ENCODE measurements around the gene RAB3C.
"Not testable (repeated sequence)": the region's sequence is repeated elsewhere in the genome, so short reads cannot be mapped to it uniquely, and the experiment has no call there.

The RAB3C gene

DNA sequence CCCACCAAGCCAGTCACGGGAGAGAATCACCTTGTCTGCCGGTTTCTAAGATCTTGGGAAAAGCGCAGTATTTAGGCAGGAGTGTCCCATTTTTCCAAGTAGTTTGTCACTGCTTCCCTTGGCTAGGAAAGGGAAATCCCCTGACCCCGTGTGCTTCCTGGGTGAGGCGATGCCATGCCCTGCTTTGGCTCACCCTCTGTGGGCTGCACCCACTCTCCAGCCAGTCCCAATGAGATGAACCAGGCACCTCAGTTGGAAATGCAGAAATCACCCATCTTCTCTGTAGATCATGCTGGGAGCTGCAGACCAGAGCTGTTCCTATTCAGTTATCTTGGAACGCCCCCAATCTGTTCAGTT lies 116.9 kb downstream of the RAB3C start:
- H3K4me3 ChIP-seq (ENCODE audit: low read depth, low read length) = no peak overlapping the region
- DNase-seq (ENCODE audit: low read depth) = no peak
- TF ChIP-seq, protein P1, sequence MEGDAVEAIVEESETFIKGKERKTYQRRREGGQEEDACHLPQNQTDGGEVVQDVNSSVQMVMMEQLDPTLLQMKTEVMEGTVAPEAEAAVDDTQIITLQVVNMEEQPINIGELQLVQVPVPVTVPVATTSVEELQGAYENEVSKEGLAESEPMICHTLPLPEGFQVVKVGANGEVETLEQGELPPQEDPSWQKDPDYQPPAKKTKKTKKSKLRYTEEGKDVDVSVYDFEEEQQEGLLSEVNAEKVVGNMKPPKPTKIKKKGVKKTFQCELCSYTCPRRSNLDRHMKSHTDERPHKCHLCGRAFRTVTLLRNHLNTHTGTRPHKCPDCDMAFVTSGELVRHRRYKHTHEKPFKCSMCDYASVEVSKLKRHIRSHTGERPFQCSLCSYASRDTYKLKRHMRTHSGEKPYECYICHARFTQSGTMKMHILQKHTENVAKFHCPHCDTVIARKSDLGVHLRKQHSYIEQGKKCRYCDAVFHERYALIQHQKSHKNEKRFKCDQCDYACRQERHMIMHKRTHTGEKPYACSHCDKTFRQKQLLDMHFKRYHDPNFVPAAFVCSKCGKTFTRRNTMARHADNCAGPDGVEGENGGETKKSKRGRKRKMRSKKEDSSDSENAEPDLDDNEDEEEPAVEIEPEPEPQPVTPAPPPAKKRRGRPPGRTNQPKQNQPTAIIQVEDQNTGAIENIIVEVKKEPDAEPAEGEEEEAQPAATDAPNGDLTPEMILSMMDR (conservative IDR thresholded peaks at IDR 0.05; ENCODE audit: low read depth, low read length) = no peak

GRCh38 chr5:58703925-58704555 lies 121.2 kb downstream of the RAB3C start:
- no peak overlapping the region for H3K4me3 ChIP-seq (ENCODE audit: low read depth, low read length)
- no peak for DNase-seq (ENCODE audit: low read depth)
- TF ChIP-seq, protein P1 (conservative IDR thresholded peaks at IDR 0.05; ENCODE audit: low read depth, low read length) = no peak

DNA sequence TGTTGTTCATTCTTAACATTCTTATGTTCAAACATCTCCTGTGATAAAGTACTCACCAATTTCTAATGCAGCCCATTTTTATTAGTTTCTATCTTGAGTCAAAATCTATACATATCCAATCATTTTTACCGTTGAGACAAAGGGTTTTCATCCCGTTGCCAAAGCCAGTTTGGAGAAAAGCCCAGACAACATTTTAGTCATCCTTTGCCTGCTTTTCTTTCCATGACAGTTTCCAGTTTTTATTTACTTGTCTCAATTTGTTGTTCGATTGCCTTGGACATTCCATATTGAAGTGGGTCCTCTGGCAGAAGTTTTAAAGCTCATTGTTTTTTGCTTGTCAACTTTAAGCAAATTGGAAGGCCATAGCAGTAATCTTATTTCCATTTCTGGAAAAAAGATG lies 123.9 kb downstream of the RAB3C start:
- TF ChIP-seq, protein P1 (conservative IDR thresholded peaks at IDR 0.05; ENCODE audit: low read depth, low read length) = no peak
- no peak for DNase-seq (ENCODE audit: low read depth)

GRCh38 chr5:58708456-58708855 lies 125.6 kb downstream of the RAB3C start:
- H3K4me3 ChIP-seq (ENCODE audit: low read depth, low read length) = no peak overlapping the region
- no peak for DNase-seq (ENCODE audit: low read depth)
- TF ChIP-seq, protein P1 (conservative IDR thresholded peaks at IDR 0.05; ENCODE audit: low read depth, low read length) = no peak

More for the DNA sequence above, 123.9 kb downstream of the RAB3C start:
- H3K4me3 ChIP-seq (ENCODE audit: low read depth, low read length) = no peak overlapping the region

GRCh38 chr5:58710425-58710824 lies 127.5 kb downstream of the RAB3C start:
- H3K4me3 ChIP-seq (ENCODE audit: low read depth, low read length); DNase-seq (ENCODE audit: low read depth): not testable (repeated sequence)

GRCh38 chr5:58710871-58711270 lies 128.0 kb downstream of the RAB3C start:
- H3K4me3 ChIP-seq (ENCODE audit: low read depth, low read length) = no peak overlapping the region
- TF ChIP-seq, protein P1 (conservative IDR thresholded peaks at IDR 0.05; ENCODE audit: low read depth, low read length) = no peak
- no peak for DNase-seq (ENCODE audit: low read depth)

DNA sequence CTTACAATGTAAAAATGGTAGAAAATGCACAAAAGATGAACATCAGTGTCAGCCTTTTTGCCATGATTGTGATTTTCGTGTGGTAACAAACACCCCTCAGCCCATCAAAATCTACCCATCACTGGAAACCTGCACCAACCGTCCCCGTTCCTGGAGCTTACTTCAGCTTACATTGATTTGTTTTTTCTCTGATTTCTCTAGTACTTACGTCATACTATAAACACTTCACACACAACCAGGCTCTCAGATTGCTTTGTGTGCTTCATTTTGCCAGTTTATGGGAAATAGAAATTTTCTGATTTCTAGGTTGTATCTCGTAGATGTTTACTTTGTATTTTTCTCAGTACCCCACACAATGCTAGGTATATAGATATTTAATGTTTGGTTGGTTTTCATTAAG lies 129.1 kb downstream of the RAB3C start:
- no peak for DNase-seq (ENCODE audit: low read depth)
- TF ChIP-seq, protein P1 (conservative IDR thresholded peaks at IDR 0.05; ENCODE audit: low read depth, low read length) = no peak
- no peak overlapping the region for H3K4me3 ChIP-seq (ENCODE audit: low read depth, low read length)

Data from choroid plexus epithelial cell (primary cell).